ENCODE results near the gene LRRC55.

The LRRC55 gene

DNA sequence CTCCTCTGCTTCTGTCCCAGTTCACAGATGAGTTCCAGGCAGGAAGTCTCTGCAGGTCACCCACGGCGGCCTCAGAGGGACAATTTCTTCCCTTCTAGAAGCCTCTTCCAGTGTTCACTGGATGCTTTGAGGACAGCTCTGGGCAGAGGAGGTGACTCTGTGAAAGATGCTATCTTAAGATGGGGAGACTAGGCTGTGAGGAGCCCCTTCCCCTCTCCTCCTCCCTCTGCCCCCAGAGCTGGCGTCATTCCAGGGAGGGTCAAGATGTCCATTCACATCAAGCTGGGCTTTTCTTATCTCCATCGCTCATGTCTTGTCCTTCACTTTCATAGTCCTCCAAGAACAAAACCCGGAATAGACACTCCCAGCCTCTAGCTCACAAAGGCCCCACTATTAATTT, 51.9 kb downstream of the LRRC55 start (continued):
- no peak for TF ChIP-seq ZXDB (tag by site-specific recombination; IDR thresholded peaks at IDR 0.05)
- TF ChIP-seq ZNF416 (tag by site-specific recombination; IDR thresholded peaks at IDR 0.05): no peak
- TF ChIP-seq ZNF248 (tag by site-specific recombination; IDR thresholded peaks at IDR 0.05): no peak
- TF ChIP-seq KLF9 (tag by site-specific recombination; IDR thresholded peaks at IDR 0.05; ENCODE audit: low read depth): no peak
- no peak for TF ChIP-seq KLF1 (tag by site-specific recombination; IDR thresholded peaks at IDR 0.05)
- no peak for TF ChIP-seq ZNF10 (tag by site-specific recombination; IDR thresholded peaks at IDR 0.05)

DNA sequence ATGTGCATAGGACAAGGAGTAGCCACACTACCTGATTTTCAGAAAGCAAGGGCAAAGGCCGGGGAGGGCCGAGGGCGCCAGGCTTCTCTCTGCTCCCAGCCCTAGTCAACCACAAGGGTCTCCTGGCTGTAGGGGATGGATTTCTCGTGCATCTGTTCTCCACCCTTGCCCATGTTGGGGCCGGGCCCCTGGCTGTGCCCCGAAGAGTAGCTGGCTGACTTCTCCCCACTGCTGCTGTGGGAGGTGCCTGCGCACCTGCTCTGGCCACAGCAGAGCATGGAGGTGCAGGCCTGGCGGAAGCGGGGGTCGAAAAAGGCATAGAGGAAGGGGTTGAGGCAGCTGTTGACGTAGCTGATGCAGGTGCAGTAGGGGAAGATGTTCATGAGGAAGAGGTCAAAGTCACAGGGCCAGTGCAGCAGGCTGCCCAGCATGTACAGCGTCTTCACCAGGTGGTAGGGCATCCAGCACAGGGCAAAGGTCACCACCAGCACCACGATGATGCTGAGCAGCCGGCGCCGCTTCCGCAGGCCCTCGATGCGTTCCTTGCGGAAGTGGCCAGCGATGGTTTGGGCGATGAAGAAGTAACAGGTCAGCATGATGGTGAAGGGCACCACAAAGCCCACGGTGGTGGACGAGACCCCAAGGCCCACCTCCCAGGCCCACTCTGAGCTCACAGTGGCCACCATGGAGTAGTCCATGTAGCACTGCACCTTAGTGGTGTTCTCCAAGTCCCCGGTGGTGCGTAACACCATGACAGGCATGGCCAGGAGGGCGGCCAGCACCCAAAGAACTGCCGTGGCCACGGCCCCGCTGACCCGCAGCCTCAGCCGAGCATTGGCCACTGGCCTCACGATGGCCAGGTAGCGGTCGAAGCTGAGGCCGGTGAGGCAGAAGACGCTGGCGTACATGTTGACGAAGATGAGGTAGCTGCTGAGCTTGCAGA, 54.3 kb downstream of the LRRC55 start:
- POLR2A ChIA-PET: no interaction called here
- Histone ChIP-seq H3K4me1 (ENCODE audit: control insufficient read depth, insufficient read depth, low read length) (no peaks in the 10 kb centered on the region), H3K4me3 (ENCODE audit: low read depth, low read length) (no peak overlapping the region), H3K36me3 (ENCODE audit: control insufficient read depth in 2 of 2, insufficient read depth in 1 of 2, low read length in 2 of 2) (no peaks in the 10 kb centered on the region), H3K9me3 (ENCODE audit: control insufficient read depth, insufficient read depth, low read depth, low read length) (no peaks in the 10 kb centered on the region), H3K27ac (ENCODE audit: extremely low read depth, low read depth, low read length) (no peak overlapping the region)
- TF ChIP-seq, protein P1, sequence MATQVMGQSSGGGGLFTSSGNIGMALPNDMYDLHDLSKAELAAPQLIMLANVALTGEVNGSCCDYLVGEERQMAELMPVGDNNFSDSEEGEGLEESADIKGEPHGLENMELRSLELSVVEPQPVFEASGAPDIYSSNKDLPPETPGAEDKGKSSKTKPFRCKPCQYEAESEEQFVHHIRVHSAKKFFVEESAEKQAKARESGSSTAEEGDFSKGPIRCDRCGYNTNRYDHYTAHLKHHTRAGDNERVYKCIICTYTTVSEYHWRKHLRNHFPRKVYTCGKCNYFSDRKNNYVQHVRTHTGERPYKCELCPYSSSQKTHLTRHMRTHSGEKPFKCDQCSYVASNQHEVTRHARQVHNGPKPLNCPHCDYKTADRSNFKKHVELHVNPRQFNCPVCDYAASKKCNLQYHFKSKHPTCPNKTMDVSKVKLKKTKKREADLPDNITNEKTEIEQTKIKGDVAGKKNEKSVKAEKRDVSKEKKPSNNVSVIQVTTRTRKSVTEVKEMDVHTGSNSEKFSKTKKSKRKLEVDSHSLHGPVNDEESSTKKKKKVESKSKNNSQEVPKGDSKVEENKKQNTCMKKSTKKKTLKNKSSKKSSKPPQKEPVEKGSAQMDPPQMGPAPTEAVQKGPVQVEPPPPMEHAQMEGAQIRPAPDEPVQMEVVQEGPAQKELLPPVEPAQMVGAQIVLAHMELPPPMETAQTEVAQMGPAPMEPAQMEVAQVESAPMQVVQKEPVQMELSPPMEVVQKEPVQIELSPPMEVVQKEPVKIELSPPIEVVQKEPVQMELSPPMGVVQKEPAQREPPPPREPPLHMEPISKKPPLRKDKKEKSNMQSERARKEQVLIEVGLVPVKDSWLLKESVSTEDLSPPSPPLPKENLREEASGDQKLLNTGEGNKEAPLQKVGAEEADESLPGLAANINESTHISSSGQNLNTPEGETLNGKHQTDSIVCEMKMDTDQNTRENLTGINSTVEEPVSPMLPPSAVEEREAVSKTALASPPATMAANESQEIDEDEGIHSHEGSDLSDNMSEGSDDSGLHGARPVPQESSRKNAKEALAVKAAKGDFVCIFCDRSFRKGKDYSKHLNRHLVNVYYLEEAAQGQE (tag by site-specific recombination; IDR thresholded peaks at IDR 0.05): no peak
- TF ChIP-seq ZNF785 (tag by site-specific recombination; IDR thresholded peaks at IDR 0.05) (no peak), SP3 (tag by site-specific recombination; IDR thresholded peaks at IDR 0.05) (no peak), ZNF623 (tag by site-specific recombination; IDR thresholded peaks at IDR 0.05) (no peak), TRIM28 (IDR thresholded peaks at IDR 0.05; ENCODE audit: borderline replicate concordance, low read length) (no peak), ZNF221 (tag by site-specific recombination; IDR thresholded peaks at IDR 0.05; ENCODE audit: borderline replicate concordance) (no peak), ZBTB8A (tag by site-specific recombination; IDR thresholded peaks at IDR 0.05) (no peak), HOXD13 (CRISPR knock-in tag; IDR thresholded peaks at IDR 0.05; ENCODE audit: borderline replicate concordance) (no peak), BCL11B (tag by site-specific recombination; IDR thresholded peaks at IDR 0.05; ENCODE audit: low read depth) (no peak), ZNF341 (tag by site-specific recombination; IDR thresholded peaks at IDR 0.05; ENCODE audit: low read depth) (no peak), ZNF391 (tag by site-specific recombination; IDR thresholded peaks at IDR 0.05; ENCODE audit: borderline replicate concordance, low read depth) (no peak), ZNF707 (tag by site-specific recombination; IDR thresholded peaks at IDR 0.05) (no peak), ZNF677 (tag by site-specific recombination; IDR thresholded peaks at IDR 0.05) (no peak), HOXA7 (CRISPR knock-in tag; IDR thresholded peaks at IDR 0.05; ENCODE audit: borderline replicate concordance) (no peak), SETDB1 (IDR thresholded peaks at IDR 0.05; ENCODE audit: insufficient read length, low read length) (no peak)
- TF ChIP-seq, protein P2, sequence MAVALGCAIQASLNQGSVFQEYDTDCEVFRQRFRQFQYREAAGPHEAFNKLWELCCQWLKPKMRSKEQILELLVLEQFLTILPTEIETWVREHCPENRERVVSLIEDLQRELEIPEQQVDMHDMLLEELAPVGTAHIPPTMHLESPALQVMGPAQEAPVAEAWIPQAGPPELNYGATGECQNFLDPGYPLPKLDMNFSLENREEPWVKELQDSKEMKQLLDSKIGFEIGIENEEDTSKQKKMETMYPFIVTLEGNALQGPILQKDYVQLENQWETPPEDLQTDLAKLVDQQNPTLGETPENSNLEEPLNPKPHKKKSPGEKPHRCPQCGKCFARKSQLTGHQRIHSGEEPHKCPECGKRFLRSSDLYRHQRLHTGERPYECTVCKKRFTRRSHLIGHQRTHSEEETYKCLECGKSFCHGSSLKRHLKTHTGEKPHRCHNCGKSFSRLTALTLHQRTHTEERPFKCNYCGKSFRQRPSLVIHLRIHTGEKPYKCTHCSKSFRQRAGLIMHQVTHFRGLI (tag by site-specific recombination; IDR thresholded peaks at IDR 0.05): no peak
- TF ChIP-seq, protein P3, sequence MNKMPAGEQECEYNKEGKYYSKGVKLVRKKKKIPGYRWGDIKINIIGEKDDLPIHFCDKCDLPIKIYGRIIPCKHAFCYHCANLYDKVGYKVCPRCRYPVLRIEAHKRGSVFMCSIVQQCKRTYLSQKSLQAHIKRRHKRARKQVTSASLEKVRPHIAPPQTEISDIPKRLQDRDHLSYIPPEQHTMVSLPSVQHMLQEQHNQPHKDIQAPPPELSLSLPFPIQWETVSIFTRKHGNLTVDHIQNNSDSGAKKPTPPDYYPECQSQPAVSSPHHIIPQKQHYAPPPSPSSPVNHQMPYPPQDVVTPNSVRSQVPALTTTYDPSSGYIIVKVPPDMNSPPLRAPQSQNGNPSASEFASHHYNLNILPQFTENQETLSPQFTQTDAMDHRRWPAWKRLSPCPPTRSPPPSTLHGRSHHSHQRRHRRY (tag by site-specific recombination; IDR thresholded peaks at IDR 0.05): no peak
- TF ChIP-seq, protein P4, sequence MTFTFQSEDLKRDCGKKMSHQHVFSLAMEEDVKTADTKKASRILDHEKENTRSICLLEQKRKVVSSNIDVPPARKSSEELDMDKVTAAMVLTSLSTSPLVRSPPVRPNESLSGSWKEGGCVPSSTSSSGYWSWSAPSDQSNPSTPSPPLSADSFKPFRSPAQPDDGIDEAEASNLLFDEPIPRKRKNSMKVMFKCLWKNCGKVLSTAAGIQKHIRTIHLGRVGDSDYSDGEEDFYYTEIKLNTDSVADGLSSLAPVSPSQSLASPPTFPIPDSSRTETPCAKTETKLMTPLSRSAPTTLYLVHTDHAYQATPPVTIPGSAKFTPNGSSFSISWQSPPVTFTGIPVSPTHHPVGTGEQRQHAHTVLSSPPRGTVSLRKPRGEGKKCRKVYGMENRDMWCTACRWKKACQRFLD (tag by site-specific recombination; IDR thresholded peaks at IDR 0.05): no peak
- CTCF ChIA-PET: interaction anchor here (0.6 kb wide), 1 partner anchor 10 kb away, joined by 9 read pairs; no protein-coding TSS in a partner anchor
